A204.1 (cell line): ENCODE data around the gene TMEM184B.
"Not testable (repeated sequence)": the region's sequence is repeated elsewhere in the genome, so short reads cannot be mapped to it uniquely, and the experiment has no call there.

Source experiments
- FAIRE-seq: peaks from 2 replicates; lab custom pipeline; 2012; peaks lifted over from hg19 to GRCh38; lab: Jason Lieb, UNC

TMEM184B gene

DNA sequence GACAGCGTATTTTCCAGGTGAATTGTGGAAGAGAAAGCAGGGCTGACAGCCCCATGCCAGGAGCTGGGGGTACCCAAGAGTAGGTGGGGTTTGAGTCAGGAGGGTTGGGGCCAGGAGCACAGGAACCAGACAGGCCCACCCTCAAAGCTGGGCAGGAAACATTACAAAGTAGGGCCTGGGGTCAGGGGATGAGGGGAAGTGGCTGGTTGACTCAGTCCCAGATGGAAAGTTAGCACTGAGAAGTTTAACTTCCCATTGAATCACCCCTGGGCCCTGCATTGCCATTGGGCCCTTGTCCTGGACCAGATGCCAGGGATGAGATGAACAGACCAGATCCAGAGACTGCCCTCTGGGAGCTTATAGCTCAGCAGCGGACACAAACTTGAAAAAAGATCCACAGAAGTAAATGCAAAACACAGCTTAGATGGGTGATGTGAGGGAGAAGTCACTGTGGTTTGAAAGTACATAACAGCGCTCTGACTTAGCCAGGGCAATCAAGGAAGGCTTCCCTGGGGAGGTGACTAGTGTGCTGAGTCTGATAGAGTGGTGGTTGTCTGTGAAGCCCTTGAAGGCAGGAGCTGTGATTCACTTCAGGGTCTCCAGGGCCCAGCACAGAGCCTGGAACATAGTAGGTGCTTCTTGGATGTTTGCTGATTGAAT lies 68.8 kb downstream of the TMEM184B start:
- FAIRE-seq: no peak

DNA sequence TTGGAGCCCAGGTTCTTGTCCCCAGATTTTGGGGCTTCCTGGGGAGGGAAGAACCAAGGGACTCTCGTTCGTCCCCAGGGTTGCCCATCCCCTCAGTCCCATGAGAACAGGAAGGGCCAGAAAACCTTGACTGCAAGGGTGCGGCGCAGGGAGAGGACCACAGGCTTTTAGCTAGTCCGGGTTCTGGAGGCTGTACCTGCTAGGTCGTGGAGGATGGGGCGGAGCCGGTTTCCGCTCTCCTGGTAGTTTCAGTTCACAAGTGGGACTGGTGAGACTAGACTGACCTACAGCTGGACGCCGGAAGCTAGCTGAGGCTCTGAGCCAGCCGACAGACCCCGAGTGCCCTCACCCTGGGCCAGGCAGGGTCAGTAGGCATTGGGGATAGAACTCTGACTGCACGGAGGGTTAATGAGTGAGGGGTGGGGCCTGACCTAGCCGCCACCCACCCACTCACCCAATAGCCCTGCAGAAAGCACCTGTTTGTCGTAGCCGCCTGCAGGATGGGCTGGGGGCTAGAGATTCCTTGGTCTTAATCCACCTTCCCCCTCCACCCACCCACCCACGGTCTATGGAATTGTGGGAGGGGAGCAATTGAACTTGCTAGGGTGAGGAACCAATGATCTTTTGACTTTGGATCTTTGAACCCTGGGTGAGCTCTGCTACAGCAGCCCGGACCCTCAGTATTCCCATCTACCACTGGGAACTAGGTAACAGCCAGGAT lies 69.6 kb downstream of the TMEM184B start:
- no peak for FAIRE-seq

DNA sequence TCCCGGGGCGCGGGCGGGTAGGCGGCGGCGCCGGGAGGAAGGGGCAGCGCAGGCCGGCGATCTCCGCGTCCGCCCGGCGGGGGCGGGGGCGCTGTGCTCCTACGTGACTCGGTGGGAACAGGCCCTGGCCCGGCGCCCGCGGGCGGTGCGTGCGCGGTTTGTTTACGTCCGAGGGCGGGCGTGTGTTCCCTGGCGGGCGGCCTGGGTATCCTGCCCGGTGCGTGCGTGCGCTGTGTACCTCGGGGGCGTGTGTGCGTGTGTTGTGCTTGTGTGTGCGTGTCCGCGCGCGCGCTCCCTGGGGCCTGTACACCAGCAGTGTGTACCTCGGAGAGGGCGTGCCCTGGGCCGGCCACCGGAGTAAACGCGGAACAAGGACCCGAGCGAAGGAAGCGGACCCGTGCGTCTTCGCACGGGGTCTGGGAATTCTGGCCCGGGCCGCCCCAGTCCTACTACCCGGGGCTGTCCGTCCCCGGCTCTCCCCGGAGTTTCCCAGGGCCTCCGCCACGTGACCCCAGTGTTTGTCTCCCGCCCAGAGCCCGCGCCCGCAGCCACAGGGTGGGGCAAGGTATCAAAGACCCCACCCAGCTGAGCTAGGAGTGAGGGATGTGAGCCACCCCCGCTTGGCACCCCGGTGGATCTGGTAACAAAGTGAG lies 70.2 kb downstream of the TMEM184B start:
- no peak for FAIRE-seq

- FAIRE-seq: no peak
These were observed 70.9 kb downstream of the TMEM184B start, which contains the start of gene MAFF for GRCh38 chr22:38201711-38202436. Gene MAFF, plus strand, starts transcription at chr22:38201994. Its CDS starts 11,860 bp downstream, at chr22:38213854.

GRCh38 chr22:38201371-38201710 lies 71.5 kb downstream of the TMEM184B start:
- FAIRE-seq: no peak

- no peak for FAIRE-seq
These were observed 72.8 kb downstream of the TMEM184B start for GRCh38 chr22:38199826-38200559.

GRCh38 chr22:38196791-38197419 lies 75.9 kb downstream of the TMEM184B start:
- no peak for FAIRE-seq

DNA sequence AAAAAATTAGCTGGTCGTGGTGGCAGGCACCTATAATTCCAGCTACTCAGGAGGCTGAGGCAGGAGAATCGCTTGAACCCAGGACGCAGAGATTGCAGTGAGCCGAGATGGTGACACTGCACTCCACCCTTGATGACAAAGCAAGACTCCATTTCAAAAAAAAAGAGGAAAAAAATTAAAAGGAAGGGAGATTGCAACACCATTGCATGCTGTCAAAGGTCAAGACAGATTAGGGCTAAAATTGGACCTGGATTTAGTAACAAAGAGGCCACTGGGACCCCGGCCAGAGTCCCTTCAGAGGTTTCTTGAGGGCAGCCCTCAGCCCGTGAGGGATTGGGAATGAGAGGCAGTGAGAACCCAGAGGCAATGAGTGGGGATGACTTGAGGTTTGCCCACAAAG lies 79.2 kb downstream of the TMEM184B start:
- FAIRE-seq: no peak

DNA sequence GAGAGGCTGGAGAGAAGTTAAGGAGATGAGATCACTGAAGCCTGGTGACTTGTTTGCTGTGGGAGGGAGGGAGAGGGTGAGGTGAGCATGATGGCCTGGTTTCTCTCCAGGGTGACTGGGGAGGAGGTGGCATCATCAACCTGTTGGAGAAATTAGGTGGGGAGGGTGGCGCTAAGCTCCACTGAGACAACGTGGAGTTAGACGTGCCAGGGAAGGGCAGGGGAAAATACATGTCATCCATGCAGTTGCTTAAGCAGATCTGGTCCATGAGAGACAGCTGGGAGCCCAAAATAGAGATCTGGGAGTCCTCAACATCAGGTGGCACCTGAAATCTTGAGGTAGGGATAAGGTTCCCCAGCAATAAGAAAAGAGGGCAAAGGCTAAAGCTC lies 80.3 kb downstream of the TMEM184B start:
- no peak for FAIRE-seq

GRCh38 chr22:38191731-38192474 lies 80.9 kb downstream of the TMEM184B start:
- no peak for FAIRE-seq

- FAIRE-seq: no peak
These were observed 81.8 kb downstream of the TMEM184B start for GRCh38 chr22:38191055-38191454.

DNA sequence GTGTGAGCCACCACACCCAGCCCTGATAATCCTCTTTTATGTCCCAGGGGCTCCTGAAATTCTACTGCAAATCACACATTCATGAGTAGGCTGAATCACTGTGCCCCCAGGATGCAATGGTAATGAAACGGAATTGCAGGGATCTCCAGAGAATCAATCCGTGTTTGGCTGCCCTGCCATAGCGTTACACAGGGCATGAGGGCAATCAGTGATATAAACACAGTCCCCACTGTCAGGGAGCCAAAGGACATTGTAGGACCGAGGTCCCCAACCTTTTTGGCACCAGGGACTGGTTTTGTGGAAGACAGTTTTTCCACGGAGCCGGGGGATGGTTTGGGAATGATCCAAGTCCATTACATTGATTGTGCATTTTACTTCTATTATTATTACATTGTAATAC lies 82.2 kb downstream of the TMEM184B start:
- FAIRE-seq: no peak

DNA sequence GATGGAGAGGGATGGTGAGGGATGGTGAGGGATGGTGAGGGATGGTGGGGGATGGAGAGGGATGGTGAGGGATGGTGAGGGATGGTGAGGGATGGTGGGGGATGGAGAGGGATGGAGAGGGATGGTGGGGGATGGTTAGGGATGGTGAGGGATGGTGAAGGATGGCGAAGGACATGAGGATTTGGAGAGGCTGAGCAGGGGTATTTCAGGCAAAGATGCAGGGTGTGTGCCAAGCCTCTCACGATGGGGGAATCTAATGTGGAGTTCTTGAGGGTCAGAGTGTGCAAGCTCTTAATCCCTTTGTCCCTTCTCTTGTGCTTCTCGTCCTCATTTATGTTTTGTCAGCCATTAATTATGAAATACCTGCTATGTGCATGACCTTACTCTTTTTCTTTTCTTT lies 83.7 kb downstream of the TMEM184B start:
- no peak for FAIRE-seq

DNA sequence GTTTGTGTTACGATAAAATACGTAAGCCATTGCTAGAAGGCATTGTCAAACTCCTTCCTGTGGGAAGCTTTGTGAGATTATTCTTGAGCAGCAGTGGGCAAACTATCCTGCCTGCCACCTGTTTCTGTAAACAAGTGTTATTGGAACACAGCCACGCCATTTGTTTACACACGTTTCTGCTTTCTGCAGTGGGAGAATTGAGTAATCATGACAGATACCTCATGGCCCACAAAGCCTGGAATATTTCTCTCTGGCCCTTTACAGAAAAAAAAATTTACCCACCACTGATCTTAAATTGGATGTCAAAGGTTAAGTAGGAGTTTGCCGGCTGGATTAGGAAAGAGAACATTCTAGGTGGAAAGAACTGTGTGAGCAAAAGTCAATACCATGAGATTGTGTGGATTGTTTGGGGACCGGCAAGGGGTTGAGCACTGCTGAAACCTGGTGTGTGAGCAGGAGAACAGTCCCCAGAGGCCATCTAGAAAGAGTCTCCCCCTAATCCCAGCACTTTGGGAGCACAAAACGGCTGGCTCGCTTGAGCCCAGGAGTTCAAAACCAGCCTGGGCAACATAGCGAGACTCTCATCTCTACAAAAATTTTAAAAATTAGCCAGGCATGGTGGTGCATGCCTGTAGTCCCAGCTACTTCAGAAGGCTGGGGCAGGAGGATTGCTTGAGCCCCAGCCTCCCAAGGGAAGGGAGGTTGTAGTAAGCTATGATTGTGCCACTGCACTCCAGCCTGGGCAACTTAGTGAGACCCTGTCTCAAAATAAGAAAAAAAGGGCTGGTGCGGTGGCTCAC lies 85.2 kb downstream of the TMEM184B start:
- no peak for FAIRE-seq

- no peak for FAIRE-seq
These were observed 86.4 kb downstream of the TMEM184B start for GRCh38 chr22:38186429-38186828.

- FAIRE-seq: no peak
These were observed 88.0 kb downstream of the TMEM184B start for GRCh38 chr22:38184788-38185187.

GRCh38 chr22:38181453-38182200 lies 91.2 kb downstream of the TMEM184B start, which contains the start of gene PLA2G6:
Gene PLA2G6, minus strand, starts transcription at chr22:38181830. Its CDS starts 12,404 bp downstream, at chr22:38169426.
- peak; percentile 96 for FAIRE-seq

- FAIRE-seq: no peak
These were observed 91.9 kb downstream of the TMEM184B start for GRCh38 chr22:38180841-38181452.

DNA sequence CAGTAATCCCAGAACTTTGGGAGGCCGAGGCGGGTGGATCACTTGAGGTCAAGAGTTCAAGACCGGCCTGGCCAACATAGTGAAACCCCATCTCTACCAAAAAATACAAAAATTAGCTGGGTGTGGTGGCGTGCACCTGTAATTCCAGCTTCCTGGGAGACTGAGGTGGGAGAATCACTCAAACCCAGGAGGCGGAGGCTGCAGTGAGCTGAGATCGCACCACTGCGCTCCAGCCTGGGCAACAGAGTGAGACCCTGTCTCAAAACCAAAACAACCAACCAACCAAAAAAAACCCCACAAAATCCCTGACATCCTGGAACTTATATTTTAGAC lies 94.2 kb downstream of the TMEM184B start:
- not testable (repeated sequence) for FAIRE-seq
